BLaER1 (cell line): ENCODE measurements around the gene ARHGDIB.

Experiments
- H3K27ac ChIP-seq: shearing (Covaris generic); formaldehyde crosslinking; 2 replicates; pipeline ENCODE4 v1.8.1; 2022
- H3K27me3 ChIP-seq: shearing (Covaris generic); formaldehyde crosslinking; 2 replicates; pipeline ENCODE4 v1.8.1; 2022
- H3K36me3 ChIP-seq: shearing (Covaris generic); formaldehyde crosslinking; 2 replicates; pipeline ENCODE4 v1.8.1; 2022
- H3K4me1 ChIP-seq: shearing (Covaris generic); formaldehyde crosslinking; 2 replicates; pipeline ENCODE4 v1.8.1; 2022
- H3K4me2 ChIP-seq: shearing (Covaris generic); formaldehyde crosslinking; 2 replicates; pipeline ENCODE4 v1.8.1; 2022
- H3K4me3 ChIP-seq: shearing (Covaris generic); formaldehyde crosslinking; 2 replicates; pipeline ENCODE4 v1.8.1; 2022
- H3K9ac ChIP-seq: shearing (Covaris generic); formaldehyde crosslinking; 2 replicates; pipeline ENCODE4 v1.8.1; 2022
- H3K9me3 ChIP-seq: shearing (Covaris generic); formaldehyde crosslinking; 2 replicates; pipeline ENCODE4 v1.8.1; 2022
- H4K20me1 ChIP-seq: shearing (Covaris generic); formaldehyde crosslinking; 2 replicates; pipeline ENCODE4 v1.8.1; 2022
- Cebpa-rat ChIP-seq: shearing (Covaris generic); IDR thresholded peaks from 2 replicates; pipeline ENCODE4 v1.8.1; 2022

The ARHGDIB gene

GRCh38 chr12:14892726-14893505, 68.5 kb downstream of the ARHGDIB start:
- Histone ChIP-seq H3K4me3 (no peak overlapping the region), H3K36me3 (no peaks in the 10 kb centered on the region), H3K9me3 (no peaks in the 10 kb centered on the region), H3K9ac (no peak overlapping the region), H3K4me2 (no peak overlapping the region), H4K20me1 (no peaks in the 10 kb centered on the region), H3K27ac (no peak overlapping the region), H3K4me1 (no peaks in the 10 kb centered on the region), H3K27me3 (no peaks in the 10 kb centered on the region)
- TF ChIP-seq Cebpa-rat, result no peak
